ENCODE data around the gene ZNF273.
"Not testable (repeated sequence)": the region's sequence is repeated elsewhere in the genome, so short reads cannot be mapped to it uniquely, and the experiment has no call there.

The ZNF273 gene
- total RNA-seq, result 7.5 to 14.2 (median 10.9) reads per million in 4 donors

DNA sequence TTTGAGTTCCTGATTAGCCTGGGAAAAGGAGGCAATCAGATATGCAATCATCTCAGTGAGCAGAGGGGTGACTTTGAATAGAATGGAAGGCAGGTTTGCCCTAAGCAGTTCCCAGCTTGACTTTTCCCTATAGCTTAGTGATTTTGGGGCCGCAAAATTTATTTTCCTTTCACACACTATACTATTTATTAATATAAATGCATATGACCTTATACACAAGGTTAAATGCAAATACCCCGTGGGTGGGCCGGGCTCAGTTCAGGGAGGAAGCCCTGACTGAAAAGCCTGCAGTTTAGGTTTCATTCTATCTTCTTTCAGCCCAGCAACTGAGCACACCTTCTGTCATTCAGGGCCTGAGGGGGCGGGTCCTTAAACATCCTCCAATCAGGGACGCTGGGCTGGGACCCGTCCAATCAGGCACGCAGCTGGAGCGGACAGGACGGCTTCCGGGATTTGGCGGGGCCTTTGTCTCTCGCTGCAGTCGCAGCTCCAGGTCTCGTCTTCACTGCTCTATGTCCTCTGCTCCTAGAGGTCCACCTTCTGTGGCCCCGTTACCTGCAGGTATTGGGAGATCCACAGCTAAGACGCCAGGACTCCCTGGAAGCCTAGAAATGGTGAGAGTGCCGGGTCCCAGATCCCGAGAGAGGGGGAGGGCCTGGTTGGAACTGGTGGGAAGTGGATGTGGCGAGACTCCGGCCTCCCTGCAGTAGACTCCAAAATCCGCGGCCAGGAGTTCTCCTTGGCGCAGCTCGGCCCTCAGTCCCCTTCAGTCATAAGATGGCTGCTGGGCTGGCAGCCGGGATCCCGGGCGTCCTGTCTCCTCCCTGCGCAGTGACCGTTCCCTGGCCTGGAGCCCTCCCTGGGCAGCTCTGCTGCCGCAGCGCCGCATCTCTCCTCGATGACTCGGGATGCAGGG, at the start of gene ZNF273:
Gene ZNF273, plus strand, starts transcription at position 468 of the 916 bp plus-strand sequence. Its CDS starts 45 bp downstream, at position 513.
- DNase-seq, result peak; percentile 69 to 92 (median 81)

- DNase-seq, result no peak
Measured at GRCh38 chr7:64853679-64854078, 49.4 kb upstream of the ZNF273 start.

GRCh38 chr7:64854969-64855368, 48.1 kb upstream of the ZNF273 start:
- DNase-seq, result no peak

GRCh38 chr7:64863021-64863420, 40.1 kb upstream of the ZNF273 start:
- DNase-seq, result no peak

DNA sequence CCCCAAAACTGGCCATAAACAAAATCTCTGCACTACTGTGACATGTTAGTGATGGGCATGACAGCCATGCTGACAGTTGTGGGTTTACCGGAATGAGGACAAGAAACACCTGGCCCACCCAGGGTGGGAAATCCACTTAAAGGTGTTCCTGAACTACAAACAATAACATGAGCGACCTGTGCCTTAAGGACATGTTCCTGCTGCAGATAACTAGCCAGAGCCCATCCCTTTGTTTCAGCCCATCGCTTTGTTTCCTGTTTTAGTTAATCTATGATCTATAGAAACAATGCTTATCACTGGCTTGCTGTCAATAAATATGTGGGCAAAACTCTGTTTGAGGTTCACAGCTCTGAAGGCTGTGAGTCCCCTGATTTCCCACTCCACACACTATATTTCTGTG, 39.5 kb upstream of the ZNF273 start:
- not testable (repeated sequence) for DNase-seq

DNA sequence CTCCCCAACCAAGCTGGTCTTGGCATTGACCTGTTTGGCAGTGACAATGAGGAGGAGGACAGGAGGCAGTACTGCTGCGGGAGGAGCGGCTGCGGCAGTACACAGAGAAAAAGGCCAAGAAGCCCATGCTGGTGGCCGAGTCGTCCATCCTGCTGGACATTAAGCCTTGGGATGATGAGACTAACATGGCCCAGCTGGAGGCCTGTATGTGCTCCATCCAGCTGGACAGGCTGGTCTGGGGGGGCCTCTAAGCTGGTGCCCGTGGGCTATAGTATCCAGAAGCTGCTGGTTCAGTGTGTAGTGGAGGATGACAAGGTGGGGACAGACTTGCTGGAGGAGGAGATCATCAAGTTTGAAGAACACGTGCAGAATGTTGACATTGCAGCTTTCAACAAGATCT, 39.1 kb upstream of the ZNF273 start:
- no peak for DNase-seq

DNA sequence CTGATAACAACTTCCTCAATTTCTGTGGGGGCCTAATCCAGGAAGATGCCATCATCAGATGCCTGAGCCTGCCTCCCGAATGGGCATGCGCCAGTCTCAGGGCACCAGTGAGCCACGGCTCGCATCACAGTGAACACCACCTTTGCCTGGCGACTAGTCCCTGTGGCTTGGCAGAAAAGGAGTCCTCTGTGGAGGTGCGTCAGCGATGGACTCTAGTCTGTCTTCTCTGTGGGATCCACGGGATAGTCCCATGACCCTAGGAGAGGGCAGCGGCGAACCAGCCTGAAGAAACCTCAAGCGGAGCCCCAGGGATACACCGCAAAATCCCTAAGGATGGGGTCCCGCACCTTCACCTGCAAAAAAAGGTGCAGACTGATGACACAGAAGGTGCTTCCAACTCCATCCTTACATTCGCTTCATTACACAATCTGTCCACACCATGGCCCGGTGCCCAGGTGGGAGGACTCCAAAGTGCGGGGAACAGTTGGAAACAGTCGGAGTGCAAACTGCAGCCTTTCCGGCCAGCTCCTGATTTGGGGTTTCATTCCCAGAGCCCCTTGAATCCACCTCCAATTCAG, 35.1 kb upstream of the ZNF273 start:
- no peak for DNase-seq

- DNase-seq, result no peak
Measured at GRCh38 chr7:64868499-64868898, 34.6 kb upstream of the ZNF273 start.

GRCh38 chr7:64869121-64869725, 33.9 kb upstream of the ZNF273 start:
- no peak for DNase-seq

DNA sequence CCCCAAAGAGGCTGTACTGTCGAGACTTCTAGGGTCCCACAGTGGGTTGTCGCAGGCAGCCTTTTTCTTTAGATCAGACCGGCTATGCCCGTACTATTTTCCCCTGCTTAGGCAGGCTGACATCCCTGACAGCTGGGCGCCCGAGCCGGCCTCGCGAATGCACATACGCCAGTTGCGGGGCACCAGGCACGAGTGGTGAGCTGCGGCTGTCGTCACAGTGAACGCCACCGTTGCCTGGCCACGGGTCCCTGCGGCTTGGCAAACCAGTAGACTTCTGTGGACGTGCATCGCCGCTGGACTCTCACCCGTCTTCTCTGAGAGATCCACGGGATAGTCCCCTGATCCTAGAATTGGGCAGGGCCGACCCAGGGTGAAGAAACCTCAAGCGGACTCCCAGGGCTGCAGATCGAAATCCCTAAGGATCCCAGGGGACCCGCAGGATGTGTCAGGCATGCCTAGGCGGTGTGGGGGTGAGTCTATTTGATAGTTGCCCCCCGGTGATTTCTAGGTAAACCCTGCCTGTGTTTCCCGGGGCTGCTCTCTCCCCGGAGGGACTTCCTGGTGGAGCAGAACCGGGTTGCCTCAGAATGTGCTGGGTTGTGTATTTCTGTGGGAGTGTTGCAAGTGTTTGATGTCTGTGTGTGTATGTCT, 33.0 kb upstream of the ZNF273 start:
- DNase-seq, result no peak

DNA sequence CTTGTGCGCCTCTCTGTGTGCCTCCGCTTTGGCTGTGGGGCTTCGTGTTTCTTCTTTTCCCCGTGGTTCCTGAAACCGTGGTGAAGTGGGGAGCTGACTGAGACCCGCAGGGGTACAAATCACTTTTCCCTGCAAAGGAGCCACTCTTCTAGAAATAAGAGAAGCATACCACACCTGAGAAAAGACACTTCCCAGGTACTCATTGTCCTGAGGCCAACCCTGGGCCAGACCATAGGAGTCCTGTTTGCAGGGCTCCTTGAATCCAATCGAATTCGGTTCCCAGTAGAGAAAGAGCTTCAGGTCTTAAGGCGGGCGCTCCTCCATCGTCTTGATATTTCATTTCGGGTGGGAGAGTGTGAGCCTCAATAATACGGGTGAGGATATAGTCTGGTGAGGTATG, 32.4 kb upstream of the ZNF273 start:
- no peak for DNase-seq

DNA sequence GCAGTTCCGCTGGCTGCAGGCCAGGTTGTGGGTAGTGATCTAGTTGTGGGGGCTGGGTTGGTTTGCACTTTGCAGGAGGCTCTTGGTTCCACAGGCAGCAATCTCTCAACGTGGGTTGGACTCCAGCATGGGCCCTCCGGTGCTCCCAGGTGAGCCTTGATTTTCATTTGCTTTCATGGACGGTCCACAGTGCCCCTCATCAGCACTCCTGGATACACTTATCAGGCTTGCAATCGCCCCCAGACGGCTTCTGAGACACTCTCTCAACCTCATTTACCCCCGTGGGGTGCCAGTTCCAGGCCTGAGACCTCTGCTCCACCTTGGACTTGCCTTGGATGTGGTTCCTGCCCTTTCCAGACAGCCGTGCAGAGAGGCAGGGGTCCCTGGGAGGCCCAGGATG, 31.3 kb upstream of the ZNF273 start:
- no peak for DNase-seq

GRCh38 chr7:64872351-64873154, 30.5 kb upstream of the ZNF273 start:
- DNase-seq, result no peak

DNA sequence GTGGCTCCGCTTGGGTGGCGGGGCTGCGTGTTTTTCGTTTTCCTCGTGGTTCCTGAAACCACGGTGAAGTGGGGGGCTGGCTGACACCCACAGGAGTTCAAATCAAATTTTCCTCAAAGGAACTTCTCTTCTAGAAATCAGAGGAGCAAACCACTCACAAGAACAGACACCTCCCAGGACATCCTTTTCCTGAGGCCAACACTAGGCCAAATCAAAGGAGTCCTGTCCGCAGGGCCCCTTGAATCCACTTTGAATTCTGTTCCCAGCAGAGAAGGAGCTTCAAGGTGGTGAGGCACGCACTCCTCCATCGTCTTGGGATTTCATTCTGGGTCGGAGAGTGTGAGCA, 29.9 kb upstream of the ZNF273 start:
- DNase-seq, result no peak

DNA sequence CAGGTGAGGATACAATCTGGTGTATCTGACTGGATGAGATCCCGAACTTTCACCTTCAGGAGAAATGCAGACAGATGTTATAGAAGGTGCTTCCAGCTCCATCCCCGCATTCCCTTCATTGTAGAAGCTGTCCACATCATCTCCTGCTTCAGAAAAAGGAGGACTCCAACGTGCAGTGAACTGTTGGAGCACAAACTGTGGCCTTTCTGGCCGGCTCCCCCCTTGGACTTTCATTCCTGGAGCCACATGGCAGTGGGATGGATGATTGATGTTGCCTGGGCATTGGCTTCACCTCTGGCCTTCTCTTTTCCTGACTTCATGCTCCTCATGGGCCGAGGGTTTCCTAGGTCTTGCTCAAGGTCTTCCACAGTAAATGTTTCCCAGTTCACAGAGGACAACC, 29.6 kb upstream of the ZNF273 start:
- DNase-seq, result no peak

- DNase-seq, result no peak
Measured at GRCh38 chr7:64874114-64874513, 29.0 kb upstream of the ZNF273 start.

DNA sequence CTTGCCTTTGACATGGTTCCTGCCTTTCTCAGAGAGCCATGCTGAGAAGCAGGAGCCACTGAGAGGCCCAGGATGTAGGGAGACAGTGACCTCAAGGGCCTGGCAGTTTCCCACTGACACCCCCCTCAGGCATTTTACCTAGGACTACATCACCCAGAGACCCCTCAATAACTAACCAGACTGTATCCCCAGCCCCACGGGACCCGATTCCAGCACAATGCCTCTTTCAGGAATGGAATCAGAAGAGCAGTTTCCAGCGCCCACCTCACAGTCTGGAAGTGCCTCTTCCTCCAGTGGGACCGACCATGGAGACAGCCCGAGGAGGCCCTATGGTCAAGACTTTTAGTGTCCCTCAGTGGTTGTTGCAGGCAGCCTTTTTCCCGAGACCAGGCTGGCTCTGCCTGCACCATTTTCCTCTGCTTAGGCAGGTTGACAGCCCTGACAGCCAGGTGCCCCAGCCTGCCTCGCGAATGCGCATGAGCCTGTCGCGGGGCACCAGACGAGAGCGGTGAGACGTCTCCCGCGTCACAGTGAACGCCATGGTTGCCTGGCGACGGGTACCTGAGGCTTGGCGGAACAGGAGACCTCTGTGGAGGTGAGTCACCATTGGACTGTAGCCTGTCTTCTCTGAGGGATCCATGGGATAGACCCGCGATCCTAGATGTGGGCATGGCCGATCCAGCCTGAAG, 28.4 kb upstream of the ZNF273 start:
- DNase-seq, result no peak

DNA sequence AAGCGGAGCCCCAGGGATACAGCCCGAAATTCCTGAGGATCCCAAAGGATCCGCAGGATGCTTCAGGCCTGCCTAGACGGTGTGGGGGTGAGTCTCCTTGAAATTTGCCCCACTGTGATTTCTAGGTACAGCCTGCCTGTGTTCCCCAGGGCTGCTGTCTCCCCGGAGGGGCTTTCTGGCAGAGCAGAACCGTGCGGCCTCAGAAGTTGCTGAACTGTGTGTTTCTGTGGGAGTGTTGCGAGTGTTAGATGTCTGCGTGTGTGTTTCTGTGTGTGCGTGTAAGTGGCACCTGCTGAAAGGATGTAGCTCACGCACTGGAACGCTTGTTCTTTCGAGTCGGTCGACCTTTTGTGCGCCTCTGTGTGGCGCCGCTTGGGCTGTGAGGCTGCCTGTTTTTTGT, 27.8 kb upstream of the ZNF273 start:
- DNase-seq, result no peak

DNA sequence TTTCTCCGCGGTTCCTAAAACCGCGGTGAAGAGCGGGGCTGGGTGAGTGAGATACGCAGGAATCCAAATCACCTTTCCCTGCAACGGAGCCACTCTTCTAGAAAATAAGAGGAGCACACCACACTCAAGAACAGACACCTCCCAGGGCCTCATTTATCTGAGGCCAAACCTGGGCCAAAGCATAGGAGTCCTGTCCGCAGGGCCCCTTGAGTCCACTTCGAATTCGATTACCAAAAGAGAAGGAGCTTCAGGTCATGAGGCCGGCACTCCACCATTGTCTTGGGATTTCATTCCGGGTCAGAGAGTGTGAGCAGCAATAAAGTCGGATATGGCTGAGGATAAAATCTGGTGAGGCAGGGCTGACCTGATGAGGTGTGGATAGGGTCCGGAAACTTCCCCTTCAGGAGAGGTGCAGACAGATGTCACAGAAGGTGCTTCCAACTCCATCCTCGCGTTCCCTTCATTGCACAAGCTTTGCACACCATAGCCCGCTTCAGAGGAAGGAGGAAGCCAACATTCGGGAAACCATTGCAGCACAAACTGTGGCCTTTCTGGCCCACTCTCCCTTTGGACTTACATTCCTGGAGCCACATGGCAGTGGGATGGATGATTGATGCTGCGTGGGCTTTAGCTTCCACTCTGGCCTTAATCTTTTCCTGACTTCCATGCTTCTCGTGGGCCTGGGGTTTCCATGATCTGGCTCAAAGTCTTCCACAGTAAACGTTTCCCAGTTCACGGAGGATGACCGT, 27.2 kb upstream of the ZNF273 start:
- no peak for DNase-seq

DNA sequence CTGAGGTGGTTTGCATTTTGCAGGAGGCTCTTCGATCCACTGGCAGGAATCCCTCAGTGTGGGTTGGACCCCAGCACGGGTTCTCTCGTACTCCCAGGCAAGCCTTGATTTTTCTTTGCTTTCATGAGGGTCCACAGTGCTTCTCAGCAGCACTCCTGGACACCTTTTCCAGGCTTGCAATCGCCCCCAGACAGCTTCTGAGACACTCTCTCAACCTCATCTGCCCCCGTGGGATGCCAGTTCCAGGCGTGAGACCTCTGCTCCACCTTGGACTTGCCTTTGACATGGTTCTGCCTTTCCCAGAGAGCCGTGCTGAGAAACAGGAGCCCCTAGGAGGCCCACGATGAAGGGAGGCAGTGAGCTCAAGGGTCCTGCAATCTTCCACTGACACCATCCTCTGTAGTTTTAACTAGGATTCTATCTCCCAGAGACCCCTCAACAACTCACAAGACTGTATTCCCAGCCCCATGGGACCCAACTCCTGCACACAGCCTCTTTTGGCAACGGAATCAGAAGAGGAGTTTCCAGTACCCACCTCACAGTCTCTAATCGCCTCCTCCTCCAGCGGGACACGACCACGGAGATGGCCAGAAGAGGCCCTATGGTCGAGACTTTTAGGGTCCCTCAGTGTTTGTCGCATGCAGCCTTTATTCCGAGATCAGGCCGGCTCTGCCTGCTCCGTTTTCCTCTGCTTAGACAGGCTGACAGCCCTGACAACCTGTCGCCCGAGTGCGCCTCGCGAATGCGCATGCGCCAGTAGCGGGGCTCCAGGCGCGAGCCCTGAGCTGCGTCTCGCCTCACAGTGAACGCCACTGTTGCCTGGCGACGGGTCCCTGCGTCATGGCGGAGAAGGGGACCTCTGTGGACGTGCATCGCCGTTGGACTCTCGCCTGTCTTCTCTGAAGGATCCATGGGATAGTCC, 26.0 kb upstream of the ZNF273 start:
- DNase-seq, result peak; percentile 32 to 64 (median 43)
